GM21717 (cell line): ENCODE results near the gene CHCHD10.
A peak's percentile ranks its signal among the peaks of the same experiment; 100 is the strongest.

Experiments used
- ATAC-seq: cut with Tn5 transposase; IDR thresholded peaks from one replicate; pipeline ENCODE4 v1.9.1; 2021; ENCODE audit warnings: mild to moderate bottlenecking, moderate library complexity; ENCODE audit not compliant: unreplicated experiment

The CHCHD10 gene

DNA sequence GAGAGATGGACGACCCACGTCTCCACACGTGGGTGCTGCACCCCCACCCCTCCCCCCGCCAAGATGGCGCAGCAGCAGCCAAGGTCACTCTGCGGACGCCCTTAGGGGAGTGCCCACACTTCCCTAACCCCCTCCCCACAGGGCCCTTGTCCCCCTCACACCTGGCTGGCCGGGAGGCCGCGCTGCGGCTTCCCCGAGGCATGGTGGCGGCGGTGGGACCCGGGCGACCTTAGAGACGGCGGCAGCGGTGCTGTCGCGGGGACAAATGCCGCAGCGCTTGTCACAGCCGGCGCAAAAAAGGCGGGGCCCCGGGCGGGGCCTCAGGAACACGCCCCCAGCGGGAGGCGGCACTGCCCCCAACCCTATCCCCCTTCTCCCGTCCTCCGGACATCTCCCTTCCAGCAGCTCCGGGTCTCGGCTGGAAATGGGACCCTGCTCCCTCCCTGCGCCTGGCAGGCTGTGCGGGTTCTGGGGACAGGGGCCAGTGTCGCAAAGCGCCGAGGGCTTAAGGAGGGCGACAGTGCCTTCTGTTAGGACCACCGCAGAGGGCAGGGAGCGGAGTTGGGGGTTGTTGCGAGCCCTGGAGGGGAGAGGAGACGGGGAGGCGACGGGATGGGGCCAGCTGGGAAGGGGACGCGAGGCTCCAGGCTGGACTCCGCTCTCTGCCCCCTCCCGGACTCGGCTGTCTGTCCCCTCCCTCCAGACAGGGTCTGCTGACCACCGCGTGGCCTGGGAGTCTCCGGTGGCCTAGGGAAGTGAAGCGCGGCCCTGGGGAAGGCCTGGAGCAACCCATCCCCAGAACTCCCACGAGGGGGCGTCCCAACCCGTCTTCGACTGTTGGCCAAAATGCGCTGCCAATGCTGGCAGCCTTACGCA, at the start of gene CHCHD10:
Gene CHCHD10, minus strand, starts transcription at position 300 of the 876 bp plus-strand sequence. Its CDS starts 98 bp downstream, at position 202.
- peak; percentile 36 for ATAC-seq

DNA sequence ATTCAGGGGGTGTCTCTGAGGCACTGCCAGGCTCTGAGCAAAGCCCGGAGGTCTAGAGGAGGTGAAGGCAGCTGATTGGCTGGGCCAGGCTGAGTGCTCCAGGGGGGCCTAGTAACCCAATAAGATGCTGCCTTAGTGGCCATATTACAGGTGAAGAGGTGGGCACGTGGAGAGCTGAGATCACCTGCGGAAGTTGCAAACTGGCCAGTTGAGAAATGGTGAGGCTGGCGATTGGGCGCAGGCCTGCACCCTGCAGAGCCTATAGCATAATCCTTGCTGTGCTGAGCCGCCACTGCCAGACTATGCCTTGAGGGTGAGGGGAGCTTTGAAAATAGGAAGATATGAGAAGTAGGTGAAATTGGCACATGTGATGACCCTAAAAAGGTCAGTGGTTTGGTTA, 49.4 kb upstream of the CHCHD10 start:
- no peak for ATAC-seq

DNA sequence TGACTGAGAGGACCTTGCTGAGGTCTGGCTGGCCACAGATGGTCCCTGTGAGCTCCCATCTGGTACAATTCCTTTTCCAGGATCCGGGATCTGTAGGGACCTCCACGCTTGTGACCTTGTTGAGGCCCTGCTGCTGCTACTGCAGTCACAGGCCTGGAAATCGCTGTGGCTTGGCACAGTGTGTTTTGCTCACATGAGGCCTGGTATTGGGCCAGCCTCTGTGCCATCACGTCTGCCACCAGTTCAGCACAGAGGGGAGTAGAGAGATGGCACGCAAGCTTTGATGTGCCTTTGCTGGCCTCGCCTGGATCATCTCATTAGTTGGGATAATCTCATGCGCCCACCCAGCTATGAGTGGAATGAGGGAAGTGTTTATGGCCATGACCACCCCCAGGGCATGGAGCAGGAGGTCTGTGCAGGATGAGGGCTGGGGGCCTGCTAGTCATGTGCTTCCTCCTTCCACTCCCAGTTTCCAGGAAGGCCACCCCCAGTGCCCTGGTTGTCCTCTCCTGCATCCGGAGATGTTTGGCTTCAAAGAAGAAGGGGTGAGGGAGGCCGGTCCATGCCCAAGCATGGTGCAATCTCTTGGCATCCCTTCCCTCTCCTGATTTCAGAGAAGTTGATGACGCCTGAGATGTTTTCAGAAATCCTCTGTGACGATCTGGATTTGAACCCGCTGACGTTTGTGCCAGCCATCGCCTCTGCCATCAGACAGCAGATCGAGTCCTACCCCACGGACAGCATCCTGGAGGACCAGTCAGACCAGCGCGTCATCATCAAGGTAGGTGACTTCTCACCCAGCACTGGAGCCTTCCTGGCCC, 48.6 kb upstream of the CHCHD10 start:
- ATAC-seq = no peak

DNA sequence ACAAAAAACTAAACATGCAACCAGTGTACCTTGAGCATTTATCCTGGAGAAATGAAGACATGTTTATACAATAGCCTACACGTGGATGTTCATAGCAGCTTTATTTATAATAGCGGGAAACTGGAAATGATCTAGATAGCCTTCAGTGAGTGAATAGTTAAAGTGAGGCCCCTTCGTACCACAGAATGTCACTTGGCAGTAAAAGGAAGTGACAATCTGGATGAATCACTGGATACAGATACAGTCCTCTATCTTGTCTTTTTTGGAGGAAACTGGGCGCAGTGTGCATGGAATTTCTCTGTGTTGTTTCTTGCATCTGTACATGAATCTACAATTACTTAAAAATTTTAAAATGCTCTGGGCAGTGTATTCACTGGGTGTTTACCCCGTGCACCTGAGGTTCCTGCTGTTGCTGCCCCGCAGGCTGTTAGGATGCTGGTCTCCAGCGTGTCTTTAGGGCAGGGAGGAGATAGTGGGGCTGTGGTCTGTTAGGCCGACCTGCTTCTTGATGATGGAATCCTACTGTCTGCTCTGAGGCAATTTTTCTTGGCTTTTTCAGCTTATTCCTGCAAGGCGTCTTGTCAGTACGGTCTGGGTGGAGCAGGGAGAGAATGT, 47.9 kb upstream of the CHCHD10 start:
- ATAC-seq = no peak

DNA sequence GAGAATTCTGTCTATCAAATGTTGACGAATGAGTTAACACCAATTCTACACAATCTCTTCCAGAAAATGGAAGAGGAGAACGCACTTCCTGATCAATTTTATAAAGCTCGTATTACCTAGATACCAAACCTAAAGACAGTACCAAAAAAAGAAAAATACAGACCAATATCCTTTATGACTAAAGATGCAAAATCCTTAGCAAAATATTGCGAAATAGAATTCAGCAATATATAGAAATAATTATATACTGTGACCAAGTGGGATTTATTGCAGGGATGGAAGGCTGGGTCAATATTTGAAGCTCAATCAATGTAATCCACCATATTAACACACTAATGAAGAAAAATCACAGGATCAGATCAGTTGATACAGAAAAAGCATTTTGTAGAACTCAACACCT, 44.6 kb upstream of the CHCHD10 start:
- ATAC-seq = no peak

DNA sequence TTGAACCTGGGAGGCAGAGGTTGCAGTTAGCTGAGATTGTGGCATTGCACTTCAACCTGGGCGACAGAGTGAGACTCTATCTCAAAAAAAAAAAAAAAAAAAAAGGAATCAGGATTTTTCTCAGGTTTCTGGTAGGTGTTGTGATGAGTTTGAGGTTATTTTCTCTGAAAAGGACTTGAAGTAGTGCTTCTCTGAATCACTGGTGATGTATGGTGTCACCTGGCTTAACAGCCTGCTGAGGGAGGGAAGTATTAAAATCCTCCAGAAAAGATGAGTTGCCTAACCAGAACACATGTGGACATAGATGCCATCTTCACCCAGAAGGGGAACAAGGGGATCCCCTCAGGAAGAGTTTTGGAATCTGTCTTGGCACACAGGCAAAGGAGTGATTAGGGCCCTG, 39.1 kb upstream of the CHCHD10 start:
- ATAC-seq = no peak

DNA sequence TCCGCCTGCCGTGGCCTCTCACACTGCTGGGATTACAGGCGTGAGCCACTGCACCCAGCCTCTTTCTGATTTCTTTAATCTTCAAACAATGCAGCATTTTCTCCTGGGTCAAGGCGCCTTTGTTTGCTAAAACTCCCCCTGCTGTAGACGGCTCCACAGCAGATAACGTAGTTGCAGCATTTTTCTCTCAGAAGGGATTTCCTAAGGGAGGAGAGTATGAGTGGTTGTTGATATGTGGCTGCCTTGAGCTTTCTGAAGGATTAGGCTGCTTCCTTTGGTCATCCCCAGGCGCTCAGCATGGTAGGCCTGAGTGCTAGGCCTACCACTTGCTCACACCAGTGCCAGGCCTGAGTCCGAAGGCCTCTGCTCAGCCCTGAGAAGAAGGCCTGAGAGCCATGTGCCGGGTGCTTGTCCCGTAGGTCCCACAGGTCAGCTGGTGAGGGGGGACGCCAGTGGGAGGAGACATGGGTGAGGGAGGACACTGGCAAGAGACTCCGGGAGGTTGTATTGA, 37.1 kb upstream of the CHCHD10 start:
- no peak for ATAC-seq

DNA sequence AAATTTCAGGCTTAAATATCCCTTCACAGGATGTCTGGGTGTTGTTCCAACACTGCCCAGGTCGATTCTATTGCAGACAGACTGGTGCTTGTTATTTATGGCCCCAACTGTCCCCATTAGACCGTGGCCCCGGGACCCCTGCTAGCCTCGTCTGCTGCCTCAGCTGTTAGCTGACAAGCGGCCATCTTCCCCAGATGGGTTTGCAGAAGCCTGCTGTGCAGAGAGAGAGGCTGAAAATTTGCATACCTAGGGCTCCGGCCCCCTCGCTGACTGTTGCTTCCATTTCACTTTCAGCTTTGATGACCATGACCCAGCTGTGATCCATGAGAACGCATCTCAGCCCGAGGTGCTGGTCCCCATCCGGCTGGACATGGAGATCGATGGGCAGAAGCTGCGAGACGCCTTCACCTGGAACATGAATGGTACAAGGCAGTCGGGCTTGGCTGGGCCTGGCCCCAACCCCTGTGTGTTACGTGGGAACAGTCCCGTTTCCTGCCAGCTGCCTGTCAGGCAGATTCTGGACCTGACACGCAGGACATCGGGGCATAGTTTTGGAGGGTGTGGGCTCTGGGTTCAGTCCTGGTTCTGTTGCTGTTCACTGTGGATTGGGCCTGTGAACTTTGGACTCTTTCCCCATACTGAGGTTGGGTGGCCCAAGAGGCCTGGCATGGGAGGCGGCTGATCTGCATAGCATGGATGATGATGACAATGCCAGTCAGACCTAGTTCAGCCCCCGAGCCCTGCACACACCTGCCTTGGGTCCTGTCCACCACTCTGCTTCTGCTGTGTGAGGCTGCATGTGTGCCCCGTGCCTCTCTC, 35.4 kb upstream of the CHCHD10 start:
- no peak for ATAC-seq

DNA sequence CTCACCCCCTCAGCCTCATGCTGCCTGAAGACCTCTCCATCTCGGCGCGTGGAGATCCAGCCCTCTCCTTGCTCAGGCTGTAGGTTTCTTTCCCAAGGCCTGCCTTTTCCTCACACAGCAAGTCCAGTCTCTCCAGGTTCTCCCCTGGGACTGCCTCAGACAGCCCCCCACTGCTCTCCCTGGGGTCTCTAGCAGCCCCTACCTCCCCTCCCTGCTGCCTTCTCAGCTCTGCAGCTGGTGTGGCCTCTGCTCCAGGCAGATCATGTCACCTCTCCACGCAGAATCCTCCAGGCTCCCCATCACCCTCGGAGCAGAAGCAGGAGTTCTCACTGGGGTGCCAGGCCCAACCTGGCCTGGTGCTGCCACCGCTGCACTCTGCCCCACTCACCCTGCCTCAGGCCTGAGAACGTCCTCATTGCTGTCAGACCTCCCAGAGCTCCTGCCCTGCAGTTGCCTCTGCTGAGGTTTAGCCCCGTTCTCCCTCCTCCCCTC, 34.2 kb upstream of the CHCHD10 start:
- no peak for ATAC-seq

DNA sequence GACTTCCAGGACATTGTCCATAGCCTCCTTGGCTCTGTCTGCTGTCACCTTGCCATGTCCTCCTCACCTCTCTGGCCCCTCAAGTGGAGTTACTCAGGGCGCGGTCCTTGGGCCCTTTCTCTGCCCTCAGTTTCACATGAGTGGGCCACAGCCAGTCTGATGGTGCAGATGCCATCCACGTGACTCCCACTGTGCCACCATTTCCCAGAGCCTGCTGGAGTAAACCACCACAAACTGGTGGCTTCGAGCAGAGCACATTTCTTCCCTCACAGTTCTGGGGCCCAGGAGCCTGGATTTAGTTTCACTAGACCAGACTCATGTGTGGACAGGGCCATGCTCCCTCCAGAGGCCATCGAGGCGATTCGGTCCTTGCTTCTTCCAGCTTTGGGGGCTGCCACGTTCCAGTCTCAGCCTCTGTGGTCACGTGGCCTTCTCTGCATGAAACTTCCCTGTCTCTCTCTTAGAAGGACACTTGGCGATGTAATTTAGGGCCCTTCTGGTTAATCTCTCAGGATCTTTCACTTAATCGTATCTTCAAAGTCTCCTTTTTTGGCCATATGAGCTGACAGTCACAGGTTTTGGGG, 33.6 kb upstream of the CHCHD10 start:
- ATAC-seq = peak; percentile 21

DNA sequence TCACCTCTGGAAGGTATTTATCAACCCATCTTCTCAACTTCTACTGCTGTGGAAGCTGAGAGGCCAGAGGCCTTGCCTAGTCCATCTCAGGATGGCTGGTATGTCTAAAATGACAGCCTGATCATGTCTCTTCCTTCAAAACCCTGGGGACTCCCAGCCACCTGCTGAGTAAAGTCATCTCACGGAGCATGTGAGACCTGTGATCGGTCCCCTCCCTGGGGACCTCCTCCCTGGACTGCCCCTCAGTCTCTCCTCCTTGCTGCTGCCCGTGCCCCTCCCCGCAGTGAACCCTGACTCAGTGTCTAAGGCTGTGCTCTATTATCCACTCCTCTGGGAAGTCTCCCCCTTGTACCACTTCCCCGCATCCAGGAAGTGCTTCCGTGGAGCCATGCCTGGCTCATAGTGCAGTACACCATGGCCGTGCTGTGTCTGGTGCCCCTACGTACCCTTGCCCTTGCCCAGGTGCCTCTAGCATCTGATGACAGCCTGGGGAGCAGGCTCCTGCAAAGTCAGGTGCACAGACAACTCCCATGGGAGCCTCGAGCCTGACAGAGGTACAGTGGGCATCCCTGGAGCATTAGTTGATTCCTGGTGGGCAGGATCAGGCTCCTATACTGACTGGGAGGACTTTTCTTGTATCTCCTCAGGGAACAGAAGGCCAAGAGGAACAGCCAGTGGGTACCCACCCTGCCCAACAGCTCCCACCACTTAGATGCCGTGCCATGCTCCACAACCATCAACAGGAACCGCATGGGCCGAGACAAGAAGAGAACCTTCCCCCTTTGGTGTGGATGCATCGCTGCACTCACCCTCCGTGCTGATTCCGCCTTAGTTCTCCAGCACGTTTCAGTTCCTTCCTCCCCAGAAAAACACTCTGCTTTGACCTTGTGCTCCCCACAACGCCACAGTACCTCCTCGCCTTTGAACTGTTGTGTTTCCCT, 32.8 kb upstream of the CHCHD10 start:
- peak; percentile 33 for ATAC-seq

DNA sequence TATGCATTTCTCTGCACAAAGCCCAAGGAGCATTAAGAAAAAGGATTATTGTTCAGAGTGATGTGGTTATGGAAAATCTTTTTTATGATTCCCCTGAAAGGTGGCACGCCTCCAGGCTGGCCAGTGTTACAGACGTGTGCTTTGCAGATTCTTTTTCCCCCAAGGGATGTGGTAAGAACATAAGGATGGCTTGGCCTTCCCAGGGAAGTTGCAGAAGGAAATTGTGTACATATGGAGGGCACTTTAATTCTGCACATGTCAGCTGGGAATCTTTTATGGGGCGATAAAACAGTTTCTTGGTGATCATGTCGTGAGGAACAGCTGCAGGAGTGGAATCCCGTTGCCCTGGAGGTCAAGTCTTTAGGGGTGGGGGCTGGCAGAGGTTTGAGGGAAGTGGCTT, 28.7 kb upstream of the CHCHD10 start:
- ATAC-seq = no peak

DNA sequence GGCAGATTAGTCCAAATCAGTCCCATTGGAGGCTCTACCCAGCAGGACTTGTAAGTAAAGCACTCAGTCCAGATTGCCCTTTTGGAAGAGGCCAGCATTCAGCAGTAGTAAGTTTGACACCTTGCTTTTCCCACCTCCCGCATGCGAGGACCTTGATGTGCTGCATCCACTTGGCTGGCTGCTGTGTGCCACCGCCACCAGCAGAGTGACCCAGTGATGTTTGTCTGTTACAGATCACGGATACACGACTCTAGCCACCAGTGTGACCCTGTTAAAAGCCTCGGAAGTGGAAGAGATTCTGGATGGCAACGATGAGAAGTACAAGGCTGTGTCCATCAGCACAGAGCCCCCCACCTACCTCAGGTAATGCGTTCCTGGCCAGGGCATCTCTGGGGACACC, 25.6 kb upstream of the CHCHD10 start:
- ATAC-seq = no peak

DNA sequence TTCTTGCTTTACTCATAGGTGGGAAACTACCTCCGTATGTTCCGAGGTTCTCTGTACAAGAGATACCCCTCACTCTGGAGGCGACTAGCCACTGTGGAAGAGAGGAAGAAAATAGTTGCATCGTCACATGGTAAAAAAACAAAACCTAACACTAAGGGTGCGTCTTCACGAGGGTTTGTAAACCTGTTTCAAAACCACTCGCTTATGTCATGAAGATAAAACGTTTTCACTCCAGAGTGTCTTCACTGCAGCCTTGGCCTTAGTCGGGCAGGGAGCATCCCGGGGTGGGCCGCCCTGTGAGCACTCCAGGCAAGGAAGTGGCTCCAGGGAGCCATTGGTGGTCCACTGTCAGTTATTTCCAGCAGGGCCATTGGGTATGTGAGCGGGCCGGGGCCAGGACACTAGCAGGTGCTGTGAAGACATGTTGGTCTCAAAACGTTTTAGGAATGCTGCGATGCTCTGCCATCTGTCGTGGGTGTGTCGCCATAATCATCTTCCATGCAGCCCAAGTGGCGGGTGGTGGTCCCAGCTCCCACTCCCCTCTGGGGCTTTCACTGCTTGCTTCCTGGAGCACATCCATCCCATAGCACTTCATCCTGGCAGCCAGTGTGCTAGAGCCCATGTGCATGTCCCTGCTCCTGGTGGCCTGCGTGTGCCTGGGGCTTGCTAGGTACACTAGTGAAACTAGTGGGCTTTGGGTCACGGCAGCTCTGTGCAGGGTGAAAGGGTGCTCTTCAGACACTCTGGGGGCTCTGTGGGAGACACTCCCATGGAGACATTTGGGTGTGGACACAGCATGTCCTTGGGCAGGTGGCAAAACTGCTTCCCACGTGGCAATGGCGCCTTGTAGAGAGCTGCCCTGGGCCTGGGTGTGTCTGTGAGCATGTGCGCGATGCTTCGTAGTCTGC, 24.2 kb upstream of the CHCHD10 start:
- ATAC-seq = no peak

DNA sequence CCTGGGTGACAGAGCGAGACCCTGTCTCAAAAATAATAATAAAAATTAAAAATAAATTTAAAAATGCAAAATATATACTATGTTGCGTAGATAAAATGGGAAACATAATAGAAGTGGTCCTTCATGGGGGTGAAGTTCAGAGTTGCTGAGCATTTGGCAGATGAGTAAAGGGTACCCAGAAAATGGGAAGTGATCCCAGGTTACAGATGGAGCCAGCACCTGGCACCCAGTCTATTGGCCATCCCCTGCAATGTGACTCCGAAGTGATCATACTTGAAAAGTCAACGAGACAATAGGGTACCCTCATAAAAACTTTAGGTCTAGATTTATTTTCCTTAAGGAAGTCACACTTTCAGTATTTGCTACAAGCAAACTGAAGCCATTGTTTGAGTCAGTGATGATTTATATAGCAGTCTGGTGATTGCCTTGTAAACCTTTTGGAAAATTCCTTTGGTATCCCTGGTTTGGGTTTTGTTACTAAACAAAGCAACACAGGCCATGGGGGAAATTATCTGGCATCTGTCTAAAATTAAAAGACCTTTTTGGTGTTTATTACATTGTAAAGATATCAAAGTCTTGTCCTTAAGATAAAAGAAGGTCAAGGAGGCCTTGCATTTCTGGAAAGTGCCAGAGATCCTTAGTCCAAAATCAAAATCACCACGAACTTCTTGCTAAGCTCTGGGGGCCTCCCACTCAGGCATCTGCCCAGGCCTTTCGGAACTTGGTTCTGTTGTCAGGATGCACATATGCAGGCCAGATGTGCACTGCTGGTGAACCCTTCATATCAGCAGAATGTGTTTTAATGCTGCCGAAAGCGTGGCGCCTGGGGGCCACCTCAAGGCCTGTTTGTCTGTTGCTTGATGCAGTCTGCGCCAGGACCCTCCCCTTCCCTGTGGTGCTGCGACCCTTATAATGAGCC, 23.3 kb upstream of the CHCHD10 start:
- ATAC-seq = no peak

DNA sequence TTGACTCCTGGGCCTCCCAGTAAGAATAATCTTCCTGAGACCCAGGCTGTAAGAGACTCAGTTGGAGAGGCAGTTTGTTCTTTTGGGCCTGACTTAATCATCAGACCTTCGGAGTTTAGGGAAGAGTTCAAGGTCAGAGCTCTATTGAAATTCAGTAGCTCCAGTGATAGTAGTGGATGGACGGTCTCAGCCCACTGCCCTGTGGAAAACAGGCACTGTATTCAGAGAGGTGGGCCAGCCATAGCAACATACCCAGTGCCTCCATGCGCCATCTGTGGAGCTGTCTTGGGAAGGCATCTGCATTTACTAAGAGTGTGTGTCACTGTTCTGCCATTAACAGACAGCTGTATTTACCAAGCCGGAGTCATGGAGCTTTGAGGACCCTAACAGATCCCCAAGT, 21.9 kb upstream of the CHCHD10 start:
- no peak for ATAC-seq

DNA sequence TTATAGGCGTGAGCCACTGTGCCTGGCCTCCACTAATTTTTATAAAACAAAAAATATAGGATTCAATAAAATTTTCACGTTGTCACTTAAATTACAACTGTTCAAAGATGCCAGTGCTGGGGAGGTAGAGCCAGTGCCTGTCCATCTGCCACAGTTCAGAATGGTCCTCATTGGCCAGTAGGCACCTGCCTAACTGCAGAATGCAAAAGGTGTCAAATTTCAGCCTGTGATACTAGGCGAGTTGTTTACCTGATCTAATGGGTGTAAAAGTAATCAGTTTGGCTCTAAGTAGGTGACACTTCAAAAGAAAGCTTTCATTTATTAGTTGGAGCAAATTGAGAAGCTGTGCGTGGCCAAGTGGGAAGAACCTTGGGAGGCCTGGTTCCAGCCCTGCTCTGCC, 21.3 kb upstream of the CHCHD10 start:
- no peak for ATAC-seq
